GM11168 (cell line): ENCODE measurements around the gene ROGDI.

ENCODE experiments used
- in situ Hi-C: fragments of 300-500 bp; cut with MboI; formaldehyde crosslinking; loops from one replicate; pipeline ENCODE4 v1.12.0; 2022; ENCODE audit warnings: low sequenced_read_pairs; ENCODE audit not compliant: unreplicated experiment

Gene ROGDI

DNA sequence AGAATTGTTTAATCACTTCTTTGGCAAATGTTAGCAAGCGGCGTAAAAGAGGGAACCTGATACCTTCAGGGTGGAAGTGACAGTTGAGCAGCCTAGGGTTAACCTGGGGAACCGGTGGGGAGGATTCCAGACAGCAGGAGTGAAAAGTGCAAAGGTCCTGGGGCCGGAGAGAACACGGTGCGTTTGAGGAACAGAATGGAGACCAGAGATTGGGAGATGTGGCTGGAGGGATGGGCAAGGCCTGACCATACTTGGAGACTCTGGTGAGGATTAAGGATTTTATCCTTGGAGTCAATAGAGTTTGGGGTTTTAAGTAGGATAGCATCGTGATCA lies 33.2 kb downstream of the ROGDI start:
- in situ Hi-C loops, result no loop called here

DNA sequence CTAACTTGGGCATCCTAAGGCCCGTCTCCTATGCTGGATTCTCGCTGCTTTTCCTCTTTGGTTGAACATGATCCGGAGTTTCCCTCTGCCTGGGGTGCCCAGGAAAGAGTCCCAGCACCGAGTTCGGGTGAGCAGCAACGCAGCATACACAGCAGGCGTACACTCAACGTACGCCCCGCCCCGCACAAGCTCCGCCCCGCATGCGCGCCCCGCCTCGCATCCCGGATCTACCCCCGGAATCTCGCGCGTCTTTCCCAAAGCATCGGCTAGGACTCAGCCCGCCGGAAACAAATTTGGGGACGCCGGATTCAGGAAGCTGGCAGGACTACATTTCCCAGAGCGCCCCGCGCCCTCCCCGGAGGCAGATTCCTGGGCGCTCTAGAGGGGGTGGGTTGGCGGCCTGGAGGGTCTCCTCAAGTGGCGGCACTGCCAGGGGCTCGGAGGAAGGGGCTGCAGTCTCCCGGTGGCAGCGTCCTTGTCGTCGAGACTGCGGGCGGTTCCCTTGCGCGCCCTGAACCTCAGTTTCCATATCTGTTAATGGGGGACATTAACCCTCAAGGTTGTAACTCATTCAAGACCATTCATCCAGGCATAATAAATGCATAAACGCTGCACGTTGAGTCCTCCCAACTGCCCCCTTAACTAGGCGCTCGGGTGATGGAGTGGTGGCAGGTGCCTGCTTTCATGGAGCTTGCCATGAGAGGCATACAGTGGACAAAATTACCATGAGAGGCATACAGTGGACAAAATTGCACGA lies 33.7 kb downstream of the ROGDI start:
- in situ Hi-C loops, result no loop called here

DNA sequence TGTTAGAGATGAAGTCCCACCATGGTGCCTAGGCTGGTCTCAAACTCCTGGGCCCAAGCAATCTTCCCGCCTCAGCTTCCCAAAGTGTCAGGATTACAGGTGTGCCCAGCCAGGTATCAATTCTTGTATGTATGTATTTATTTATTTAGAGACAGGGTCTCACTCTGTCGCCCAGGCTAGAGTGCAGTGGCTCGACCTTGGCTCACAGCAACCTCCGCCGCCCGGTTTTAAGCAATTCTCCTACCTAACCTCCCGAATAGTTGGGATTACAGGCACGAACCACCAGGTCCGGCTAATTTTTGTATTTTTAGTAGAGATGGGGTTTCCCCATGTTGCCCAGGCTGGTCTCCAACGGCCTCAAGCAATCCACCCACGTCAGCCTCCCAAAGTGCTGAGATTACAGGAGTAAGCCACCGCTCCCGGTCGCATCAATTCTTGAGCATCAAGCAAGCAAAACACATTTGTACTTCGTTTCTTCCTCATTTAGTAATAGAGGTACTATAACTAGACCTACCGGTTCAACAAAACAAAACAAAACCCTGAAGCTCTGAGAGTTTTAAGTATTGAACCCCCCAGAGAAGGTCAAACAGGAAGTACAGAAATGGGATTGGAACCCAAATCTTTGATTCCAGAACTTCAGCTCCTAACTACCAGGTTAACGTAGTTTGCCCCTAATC lies 34.4 kb downstream of the ROGDI start:
- in situ Hi-C loops, result no loop called here

DNA sequence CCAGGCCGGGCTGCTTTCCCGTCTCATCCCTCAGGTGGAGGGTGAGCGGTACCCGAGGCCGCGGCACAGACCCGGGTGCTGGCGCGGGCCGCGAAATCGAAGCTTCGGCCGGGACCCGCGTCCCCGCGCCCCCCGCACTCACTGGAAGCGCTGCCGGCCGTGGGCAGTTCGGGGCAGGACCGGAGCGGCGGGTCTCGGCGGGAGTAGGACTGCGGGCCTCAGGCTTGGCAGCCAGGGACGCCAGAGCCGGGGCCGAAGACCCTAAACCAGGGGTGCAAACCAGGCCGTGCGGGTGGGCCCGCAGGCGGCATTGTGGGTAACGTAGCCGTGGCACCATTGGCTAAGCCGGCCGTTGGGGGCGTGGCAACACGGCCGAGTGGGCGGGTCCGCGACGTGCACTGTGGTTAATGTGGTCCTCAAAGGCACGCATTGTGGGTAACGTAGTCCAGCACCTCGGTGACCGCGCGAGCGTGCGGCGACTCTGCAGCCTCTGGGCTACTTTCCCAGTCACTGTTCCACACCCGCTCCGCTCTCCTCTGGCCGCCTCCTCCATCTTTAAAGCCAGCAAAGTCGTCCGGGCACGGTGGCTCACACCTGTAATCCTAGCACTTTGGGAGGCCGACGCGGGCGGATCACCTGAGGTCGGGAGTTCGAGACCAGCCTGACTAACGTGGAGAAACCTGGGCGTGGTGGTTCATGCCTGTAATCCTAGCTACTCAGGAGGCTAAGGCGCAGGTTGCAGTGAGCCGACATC lies 35.4 kb downstream of the ROGDI start, which contains the start of gene ZNF500:
Gene ZNF500 (minus strand): TSS at position 288 of the 754 bp plus-strand sequence. CDS start 1,184 bp downstream, outside the sequence.
- in situ Hi-C loops, result no loop called here

DNA sequence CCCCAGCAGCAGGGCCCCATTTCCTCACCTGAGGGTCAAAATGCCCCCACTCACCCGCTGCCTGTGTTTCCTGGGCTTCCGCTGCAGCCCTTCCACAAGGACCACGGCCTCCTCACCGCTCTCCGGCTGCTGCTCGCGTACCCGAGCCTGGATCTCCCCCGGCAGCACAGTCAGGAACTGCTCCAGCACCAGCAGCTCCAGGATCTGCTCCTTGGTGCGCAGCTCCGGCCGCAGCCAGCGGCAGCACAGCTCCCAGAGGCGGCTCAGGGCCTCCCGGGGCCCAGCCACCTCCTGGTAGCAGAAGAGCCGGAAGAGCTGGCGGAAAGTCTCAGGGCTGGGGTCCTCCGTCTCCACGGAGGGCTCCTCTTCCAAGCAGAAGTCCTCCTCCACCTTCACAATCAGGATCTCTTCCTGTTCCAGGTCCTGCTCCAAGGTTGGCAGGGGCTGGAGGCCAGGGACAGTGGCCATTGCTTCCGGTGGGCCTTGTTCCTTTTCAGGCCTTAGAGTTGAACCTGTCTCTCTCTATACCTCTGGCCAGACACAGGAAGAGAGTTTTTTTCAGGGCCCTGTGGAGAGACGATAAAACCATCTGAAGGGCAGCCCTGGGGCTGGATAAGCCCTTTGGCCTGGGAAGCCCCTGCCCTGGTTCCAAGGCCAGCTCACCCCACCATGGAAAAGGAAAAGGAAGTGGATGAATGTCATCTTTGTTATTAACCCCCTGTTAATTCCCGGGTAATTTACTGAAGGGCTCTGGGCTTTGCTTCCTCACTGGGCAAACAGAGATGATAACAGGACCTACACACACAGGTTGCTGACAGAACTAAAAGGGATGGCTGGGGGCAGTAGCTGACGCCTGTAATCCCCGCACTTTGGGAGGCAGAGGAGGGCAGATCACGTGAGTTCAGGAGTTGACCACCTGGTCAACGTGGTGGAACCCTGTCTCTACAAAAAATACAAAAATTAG lies 36.6 kb downstream of the ROGDI start:
- in situ Hi-C loops, result no loop called here

DNA sequence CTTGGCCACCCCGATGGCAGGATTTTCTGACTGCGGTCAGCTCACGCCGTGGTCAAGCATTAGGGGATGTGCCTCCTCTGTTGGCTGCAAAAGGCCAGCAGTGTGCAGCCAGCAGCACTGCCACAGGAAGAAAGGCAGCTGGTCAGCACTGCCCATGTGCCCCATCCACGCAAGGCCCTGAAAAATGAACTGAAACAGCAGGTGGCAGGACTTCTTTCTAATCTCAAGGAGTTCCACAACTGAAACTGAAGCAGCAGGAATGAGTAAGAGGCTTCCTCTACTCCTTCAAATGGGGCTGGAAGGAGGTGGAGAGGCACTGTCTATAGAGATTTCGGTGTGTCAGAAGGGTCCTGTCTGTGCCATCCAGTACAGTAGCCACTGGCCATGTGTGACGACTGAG lies 38.6 kb downstream of the ROGDI start:
- in situ Hi-C loops, result no loop called here

DNA sequence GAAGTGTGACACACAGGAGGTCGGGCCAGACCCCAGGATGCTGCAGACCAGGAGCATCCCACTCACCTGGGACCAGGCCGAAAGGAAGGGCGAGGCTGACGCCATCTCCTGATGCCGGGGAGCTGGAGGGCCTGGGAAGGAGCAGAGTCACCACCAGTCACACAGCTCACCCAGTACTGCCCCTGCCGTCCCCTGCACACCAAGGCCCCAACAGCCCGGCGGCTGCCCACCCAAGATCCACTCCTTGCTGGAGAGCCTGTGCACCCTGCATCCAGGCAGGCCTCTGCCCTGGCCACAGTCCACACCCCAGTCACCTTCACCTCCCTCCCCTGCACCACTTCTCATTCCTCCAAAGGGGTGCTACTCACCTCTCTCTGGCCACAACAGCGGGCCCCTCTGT lies 40.2 kb downstream of the ROGDI start:
- in situ Hi-C loops, result no loop called here

DNA sequence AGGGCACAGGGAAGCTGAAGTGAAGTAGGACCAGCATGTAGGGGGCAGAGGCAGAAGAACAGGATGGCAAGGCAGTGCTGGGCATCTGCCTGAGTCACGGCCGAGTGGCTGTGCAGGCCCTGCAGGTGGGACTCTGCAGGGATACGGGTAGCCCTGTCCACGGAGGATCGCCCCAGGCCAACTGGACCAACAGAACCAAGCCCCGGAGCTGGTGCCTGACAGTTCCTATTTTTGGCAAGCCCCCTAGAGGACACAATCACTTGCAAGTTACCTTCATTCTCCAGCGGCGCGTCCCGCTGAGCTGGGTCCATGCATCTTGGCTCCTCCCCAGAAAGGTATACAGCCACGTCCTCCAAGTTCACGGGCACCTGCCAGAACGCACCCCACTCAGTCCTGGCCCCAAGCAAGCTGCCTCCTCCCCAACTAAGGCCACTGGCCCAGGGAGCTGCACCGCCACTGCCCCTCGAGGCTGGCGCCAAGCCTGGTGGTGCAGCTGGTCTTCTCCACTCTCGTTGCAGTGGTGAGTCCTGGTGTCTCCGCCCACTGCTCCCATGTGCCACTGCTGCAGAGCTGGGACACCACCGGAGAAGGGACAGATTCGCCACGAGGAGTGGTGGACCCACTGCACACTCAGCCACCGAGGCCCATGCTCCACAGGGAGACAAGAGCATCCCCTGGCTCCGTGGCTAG lies 42.1 kb downstream of the ROGDI start:
- in situ Hi-C loops, result no loop called here

DNA sequence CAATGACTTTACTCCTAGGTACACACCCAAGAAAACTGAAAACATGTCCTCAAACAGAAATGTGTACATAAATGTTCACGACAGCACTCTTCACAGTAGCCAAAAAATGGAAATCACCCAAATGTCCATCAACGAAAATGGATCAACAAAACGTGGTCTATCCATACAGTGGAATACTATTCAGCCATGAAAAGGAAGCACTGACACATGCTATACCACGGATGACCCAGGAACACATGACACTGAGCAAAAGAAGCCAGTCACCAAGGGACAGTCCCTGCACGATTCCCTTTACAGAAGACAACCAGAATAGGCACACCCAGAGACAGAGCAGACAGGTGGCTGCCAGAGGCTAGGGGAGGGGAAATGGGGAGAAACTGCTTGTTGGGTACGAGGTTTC lies 46.7 kb downstream of the ROGDI start:
- in situ Hi-C loops, result no loop called here

DNA sequence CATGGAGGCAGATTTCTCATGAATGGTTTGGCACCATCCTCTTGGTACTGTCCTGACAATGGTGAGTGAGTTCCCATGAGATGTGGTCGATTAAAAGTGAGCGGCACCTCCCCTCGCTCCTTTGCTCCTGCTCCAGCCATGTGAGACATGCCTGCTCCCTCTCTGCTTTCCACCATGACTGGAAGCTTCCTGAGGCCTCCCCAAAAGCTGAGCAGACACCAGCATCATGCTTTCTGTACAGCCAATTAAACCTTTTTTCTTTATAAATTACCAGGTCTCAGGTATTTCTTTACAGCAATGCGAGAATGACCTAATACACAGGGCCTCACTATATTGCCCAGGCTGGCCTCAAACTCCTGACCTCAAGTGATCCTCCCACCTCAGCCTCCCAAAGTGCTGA lies 47.6 kb downstream of the ROGDI start:
- in situ Hi-C loops, result no loop called here

DNA sequence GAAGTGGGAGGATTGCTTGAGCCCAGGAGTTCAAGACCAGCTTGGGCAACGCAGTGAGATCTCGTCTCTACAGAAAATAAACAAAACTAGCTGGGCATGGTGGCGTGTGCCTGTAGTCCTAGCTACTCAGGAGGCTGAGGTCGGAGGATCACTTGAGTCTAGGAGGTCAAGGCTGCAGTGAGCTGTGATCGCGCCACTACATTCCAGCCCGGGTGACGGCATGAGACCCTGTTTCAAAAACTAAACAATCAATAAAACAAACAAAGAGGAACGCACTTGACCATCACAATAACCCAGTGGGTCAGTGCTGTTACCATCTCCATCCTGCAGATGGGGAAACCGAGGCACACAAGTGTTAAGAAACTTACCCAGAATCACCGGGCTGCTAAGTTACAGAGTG lies 49.2 kb downstream of the ROGDI start:
- in situ Hi-C loops, result no loop called here

DNA sequence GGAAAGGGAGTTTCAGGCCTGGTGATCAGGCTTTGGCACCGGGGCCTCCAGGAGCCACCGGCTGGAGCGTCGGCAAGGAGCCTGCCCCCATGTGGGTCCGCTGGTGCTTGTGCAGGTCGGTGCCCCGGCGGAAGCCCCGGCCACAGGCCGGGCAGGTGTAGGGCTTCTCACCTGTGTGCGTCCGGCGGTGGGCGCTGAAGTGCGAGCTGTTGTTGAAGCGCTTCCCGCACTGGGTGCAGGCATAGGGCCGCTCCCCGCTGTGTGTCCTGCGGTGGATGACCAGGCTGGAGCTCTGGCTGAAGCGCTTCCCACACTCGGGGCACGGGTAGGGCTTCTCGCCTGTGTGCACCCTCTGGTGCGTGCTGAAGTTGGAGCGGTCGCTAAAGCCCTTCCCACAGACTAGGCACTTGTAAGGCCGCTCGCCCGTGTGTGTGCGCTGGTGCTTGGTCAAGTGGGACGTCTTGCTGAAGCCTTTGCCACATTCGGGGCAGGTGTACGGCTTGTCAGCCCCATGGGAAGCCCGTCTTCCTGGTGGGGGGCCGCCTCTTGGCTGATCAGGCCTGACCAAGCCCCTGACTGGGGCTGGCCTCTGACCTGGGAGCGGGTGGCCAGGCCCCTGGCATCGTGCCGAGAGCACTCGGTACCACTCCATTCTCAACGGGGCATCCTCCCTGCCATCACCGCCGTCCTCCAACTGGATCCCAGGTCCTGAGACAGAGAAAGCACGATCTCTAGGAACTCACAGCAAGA lies 49.9 kb downstream of the ROGDI start:
- in situ Hi-C loops, result no loop called here

DNA sequence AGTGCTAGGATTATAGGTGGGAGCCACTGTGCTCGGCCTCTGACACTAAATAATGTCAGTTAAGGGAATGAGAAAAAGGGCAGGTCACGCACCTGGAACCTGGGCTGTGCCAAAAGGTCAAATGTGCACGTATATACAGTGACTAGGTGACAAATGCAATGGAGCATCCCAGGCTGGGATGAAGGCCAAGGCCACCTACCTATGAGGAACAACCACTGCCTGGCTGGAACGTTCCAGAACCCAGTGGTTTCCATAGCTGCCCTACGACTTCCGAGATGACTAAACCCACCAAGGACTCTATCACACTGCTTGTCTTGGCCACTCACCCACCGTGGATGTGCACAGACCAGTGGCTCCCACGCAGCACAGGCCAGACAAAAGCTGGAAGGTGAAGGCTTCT lies 51.5 kb downstream of the ROGDI start:
- in situ Hi-C loops, result no loop called here

DNA sequence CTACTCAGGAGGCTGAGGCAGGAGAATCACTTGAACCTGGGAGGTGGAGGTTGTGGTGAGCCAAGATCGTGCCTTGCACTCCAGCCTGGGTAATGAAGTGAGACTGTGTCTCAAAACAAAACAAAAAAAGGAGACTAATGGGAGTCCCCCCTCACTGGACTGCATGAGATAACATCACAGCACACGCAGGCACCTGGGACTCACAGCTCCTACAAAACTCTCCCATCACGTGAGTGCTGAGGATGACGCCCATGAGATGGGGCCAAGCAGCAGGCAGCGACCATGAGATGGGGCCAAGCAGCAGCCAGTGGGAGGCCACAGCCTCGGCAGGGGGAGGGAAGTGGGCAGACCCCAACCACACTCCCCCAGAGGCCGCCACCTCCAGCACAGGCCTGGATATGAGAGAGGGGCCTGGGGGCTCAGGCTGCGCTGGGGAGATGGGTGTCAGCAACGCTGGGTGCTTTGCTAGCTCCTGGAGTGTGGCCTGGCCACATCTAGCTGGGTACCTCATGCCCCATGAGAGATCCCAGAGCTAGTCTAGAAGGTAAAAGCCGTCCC lies 52.7 kb downstream of the ROGDI start:
- in situ Hi-C loops, result no loop called here

DNA sequence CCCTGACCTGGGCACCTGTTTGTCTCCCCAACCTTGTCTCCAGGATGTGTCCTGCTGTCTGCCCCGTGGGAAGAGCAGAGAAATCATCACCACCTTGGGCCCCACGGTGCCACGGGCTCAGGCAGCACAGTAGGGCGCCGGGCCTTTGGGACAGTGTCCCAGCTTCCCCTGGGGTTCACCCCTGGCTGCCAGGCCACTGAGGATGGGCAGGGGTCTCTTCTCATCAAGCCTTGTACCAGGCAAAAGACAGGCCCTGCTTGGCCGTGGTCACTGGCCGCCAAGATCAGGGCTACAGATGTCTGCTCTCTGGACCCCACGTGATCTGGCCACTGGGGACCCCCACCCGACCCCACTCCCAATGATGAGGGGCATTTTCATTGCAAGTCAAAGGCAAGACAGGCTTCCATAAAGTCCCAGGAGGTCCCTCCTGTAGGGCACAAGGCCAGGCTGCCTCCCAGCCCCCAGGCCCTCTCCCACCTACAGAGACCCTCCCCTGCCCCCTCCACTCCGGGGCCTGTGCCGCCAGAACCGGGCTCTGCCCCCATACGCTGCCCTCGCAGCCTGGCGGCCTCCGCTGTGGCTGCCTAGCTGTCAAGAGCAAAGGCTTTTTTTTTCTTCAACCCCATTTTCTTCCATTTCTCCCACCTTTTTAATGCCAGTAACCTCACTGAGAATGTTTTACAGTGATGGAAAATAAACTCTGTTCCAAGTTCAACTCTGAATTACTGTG lies 53.6 kb downstream of the ROGDI start:
- in situ Hi-C loops, result no loop called here

DNA sequence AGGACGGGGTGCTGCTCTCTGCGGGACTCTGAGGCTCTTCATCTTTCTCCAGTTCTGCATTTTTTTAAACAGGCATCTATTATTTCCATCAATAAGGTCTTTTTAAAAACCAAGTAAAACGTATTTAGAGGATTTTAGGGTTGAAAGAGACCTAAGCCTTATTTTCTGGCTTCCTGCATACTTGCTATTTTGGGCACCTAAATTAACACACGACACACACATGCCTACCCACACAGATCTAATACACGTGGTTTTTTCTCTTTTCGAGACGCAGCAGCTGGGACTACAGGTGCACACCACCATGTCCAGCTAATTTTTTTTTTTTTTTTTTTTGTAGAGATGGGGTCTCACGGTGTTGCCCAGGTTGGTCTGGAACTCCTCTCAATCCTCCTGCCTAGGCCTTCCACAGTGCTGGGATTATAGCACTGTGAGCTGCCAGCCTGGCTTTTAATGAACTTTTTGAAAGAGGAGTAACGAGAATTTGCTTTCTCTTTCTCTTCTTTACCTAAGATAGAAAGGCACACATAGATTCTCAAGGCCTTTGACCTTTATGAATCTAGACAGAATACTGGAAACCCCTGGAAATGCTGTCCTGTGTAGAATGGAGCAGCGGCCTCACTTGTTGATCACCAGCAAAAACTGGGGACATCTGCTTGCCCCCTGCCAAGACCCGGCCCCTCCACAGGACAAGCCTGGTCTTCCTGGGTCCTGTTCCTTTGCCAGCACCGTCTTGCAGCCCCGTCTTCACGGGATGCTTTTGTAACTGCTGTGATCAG lies 54.3 kb downstream of the ROGDI start:
- in situ Hi-C loops, result no loop called here

DNA sequence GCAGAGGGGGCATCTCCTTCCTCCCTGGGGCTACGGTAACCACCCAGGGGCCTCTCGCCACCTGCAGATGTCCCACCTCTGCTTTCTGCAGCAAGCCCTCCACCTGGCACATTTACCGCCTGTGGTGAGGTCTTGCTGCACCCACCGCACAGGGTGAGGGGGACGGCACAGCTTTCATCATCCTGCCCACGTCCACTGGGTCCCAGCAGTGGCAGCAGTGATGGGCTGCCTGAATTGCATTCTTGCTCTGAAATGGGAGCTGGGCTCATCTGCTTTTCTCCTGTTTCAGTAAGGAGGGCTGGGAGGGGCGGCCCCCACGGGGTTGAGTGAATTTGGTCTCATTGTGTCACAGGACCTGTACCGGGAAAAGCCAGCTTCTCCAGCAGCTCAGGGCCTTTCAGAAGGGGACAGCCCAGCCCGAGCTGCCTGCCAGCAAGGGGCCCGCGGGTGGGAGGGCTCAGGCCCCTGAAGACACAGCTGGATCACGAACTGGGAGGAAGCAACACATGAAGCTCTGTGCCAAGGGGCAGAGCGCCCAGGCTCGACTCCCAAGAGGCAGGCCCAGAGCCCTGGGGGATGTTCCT lies 55.4 kb downstream of the ROGDI start:
- in situ Hi-C loops, result no loop called here
